GM23248 (cell line): ENCODE measurements around the gene DGKQ.

Experiments
- EZH2 ChIP-seq: fragments of 200-600 bp; sonication (generic); IDR thresholded peaks from 2 replicates; pipeline ENCODE4 v1.6.1; 2018; ENCODE audit warnings: antibody characterized with exemption, mild to moderate bottlenecking; ENCODE audit not compliant: insufficient read depth, poor library complexity, severe bottlenecking
- EZH2phosphoT487 ChIP-seq: fragments of 200-600 bp; sonication (generic); IDR thresholded peaks from 2 replicates; pipeline ENCODE4 v1.6.1; 2018; ENCODE audit warnings: antibody characterized with exemption, moderate library complexity, mild to moderate bottlenecking, low read depth; ENCODE audit not compliant: insufficient read depth

DNA sequence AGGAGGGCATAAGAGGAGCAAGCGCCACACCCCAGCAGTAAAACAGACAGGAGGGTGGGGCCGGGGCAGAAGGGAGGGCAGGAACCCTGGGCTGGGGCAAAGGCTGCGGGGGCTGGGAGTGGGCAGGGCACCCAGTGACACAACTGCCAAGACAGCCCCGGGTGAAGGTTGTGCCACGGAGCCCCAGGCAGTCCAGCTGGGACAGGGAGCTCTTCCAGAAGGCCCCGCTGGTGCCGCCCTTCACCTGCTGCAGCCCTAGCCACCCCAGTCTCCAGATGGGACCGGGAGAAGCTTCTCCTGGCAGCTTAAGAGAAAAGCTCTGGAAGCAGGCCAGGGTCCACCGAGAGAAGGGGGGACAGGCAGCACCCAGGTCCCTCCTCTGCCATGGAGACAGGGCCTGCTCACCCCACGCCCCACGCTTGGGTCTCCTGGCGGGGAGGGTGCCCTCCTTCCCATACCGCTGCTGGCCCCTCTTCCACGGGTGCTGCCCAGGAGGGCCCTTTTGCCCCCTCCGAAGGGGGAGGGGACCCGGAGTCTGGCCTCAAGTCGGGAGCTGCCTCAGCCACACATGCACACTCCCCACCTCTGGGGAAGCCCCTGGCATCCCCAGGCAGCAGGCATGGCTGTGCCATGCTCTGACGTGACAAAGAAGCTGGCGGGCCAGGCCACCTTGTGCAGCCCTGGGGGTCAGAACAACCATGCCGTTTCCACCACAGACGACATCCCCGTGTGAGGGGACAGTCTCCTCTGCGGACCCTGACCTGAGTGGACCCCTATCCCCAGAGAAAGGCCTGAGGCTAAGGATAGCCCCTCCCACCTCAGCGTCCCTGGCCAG lies 1.5 kb downstream of the DGKQ start:
- TF ChIP-seq EZH2 (no peak), EZH2phosphoT487 (no peak)
